CD4-positive, alpha-beta memory T cell (primary cell): Measurements from ENCODE around the gene ATP2B1. TPM values are rescaled to one million over a fixed set of nuclear protein-coding genes. Genes with fewer than 3 reads are reported as not detected.

Source experiments
- CTCF ChIA-PET: fragments of 350-600 bp; sonication (Branson Sonifier 250); formaldehyde crosslinking; loops from one replicate; lab custom pipeline; 2021; ENCODE audit warnings: inconsistent platforms; ENCODE audit not compliant: partially characterized antibody; lab: Charles Lee
- POLR2A ChIA-PET: fragments of 350-600 bp; sonication (Branson Sonifier 250); formaldehyde crosslinking; loops from one replicate; lab custom pipeline; 2021; ENCODE audit not compliant: partially characterized antibody; lab: Charles Lee
- DNase-seq, 5 donors: peaks; one replicate each; pipeline versions ENCODE4 v3.0.0 to v3.0.0-alpha.2; 2020 to 2022; ENCODE audit warnings: mixed read lengths in 1 of 5
- H3K27ac ChIP-seq: one replicate; pipeline ENCODE4 v1.7.0; 2013; ENCODE audit warnings: low read depth, low read length
- H3K27me3 ChIP-seq: 2 replicates; pipeline ENCODE4 v1.7.0; 2013; ENCODE audit warnings: mild to moderate bottlenecking, low read length, moderate library complexity; ENCODE audit not compliant: insufficient read depth
- H3K36me3 ChIP-seq: 2 replicates; pipeline ENCODE4 v1.7.0; 2013; ENCODE audit warnings: mild to moderate bottlenecking, low read length, moderate library complexity; ENCODE audit not compliant: insufficient read depth
- H3K4me1 ChIP-seq: 2 replicates; pipeline ENCODE4 v1.7.0; 2013; ENCODE audit warnings: mild to moderate bottlenecking, low read length, moderate library complexity; ENCODE audit not compliant: insufficient read depth
- H3K4me3 ChIP-seq, 2 donors: one replicate each; pipeline ENCODE4 v1.7.0; 2013; ENCODE audit warnings: low read length in 2 of 2, mild to moderate bottlenecking in 1 of 2
- H3K9me3 ChIP-seq, 2 donors: one replicate each; pipeline ENCODE4 v1.7.0; 2013; ENCODE audit warnings: low read length in 2 of 2, control low read depth in 1 of 2; ENCODE audit not compliant: control insufficient read depth in 1 of 2
- H3K27ac Mint-ChIP-seq, 7 donors: one replicate each; pipeline ENCODE4 v1.8.0; 2020 to 2021; ENCODE audit warnings: mixed read lengths in 7 of 7, mild to moderate bottlenecking in 6 of 7, inconsistent platforms in 3 of 7, moderate library complexity in 3 of 7
- H3K27me3 Mint-ChIP-seq, 2 donors: one replicate each; pipeline ENCODE4 v1.8.0; 2020 to 2021; ENCODE audit warnings: mixed read lengths in 2 of 2
- H3K36me3 Mint-ChIP-seq, 2 donors: one replicate each; pipeline ENCODE4 v1.8.0; 2020 to 2021; ENCODE audit warnings: mixed read lengths in 2 of 2, inconsistent platforms in 1 of 2, mild to moderate bottlenecking in 1 of 2
- H3K4me1 Mint-ChIP-seq, 4 donors: one replicate each; pipeline ENCODE4 v1.8.0; 2020 to 2021; ENCODE audit warnings: mixed read lengths in 4 of 4, mild to moderate bottlenecking in 1 of 4
- H3K4me3 Mint-ChIP-seq, 8 donors: one replicate each; pipeline ENCODE4 v1.8.0; 2020 to 2021; ENCODE audit warnings: mixed read lengths in 8 of 8, mild to moderate bottlenecking in 7 of 8, moderate library complexity in 6 of 8, inconsistent platforms in 3 of 8
- H3K9me3 Mint-ChIP-seq, 8 donors: one replicate each; pipeline ENCODE4 v1.8.0; 2020 to 2021; ENCODE audit warnings: mixed read lengths in 8 of 8, mild to moderate bottlenecking in 5 of 8, inconsistent platforms in 3 of 8, moderate library complexity in 1 of 8
- intact Hi-C: fragments of 100-400 bp; cut with micrococcal nuclease; formaldehyde crosslinking; loops from one replicate; pipeline ENCODE4 v1.15.1; 2023
- polyA plus RNA-seq, 2 donors: library from polyadenylated mRNA; unstranded; fragments of 300-500 nt; fragmentation: Illumina TruSeq; gene quantifications; one replicate each; pipeline ENCODE4 v1.2.3, GENCODE V29; 2021
- total RNA-seq, 2 experiments: library from RNA; stranded (reverse); gene quantifications; one replicate each; pipeline ENCODE4 v1.2.3, GENCODE V29; 2021

The ATP2B1 gene
- total and polyA plus RNA-seq, 4 experiments from 2014 or later, result 57.3 to 86.0 (median 72.6) TPM

DNA sequence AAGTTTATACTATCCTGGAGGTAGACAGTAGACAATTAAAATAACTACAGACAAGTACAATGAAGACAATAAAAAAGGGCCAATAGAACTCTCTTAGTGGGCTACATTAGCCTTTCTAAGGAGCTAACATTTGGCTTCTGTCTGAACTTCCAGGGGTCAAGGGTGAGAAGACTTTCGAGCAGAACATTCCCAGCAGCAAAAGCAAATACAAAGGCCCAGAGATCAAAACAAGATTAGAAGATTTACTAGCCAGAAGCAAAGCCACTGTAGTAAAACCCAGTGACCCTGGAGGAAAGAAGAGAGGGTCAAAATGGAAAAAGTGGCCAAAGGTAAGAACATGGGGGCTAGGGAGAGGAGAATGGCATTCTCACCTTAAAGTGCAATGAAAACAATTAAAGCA, 63.2 kb downstream of the ATP2B1 start:
- H3K27ac ChIP-seq, result no peak overlapping the region
- Mint-ChIP-seq H3K36me3 (peaks cover 52 to 60% of the 10 kb centered on the region in 2 donors), H3K4me3 (peak overlapping the region in 1 of 8 donors; percentile 3), H3K9me3 (peaks cover 0 to 2% (median 0%) of the 10 kb centered on the region in 8 donors), H3K4me1 (peaks cover 43 to 71% (median 57%) of the 10 kb centered on the region in 4 donors), H3K27ac (peak overlapping the region in 4 of 7 donors; percentile 38 to 80 (median 58)), H3K27me3 (no peaks in the 10 kb centered on the region)
- H3K27me3 ChIP-seq, result no peaks in the 10 kb centered on the region
- intact Hi-C loops, result no loop called here
- ChIA-PET CTCF (no interaction called here), POLR2A (interaction anchor here (0.7 kb wide), 1 partner anchor 11 kb away, joined by 3 read pairs; no protein-coding TSS in a partner anchor)
- H3K4me3 ChIP-seq, result no peak overlapping the region
- DNase-seq, result no peak
- H3K36me3 ChIP-seq, result peaks cover 16% of the 10 kb centered on the region
- H3K9me3 ChIP-seq, result no peaks in the 10 kb centered on the region
- peaks cover 52% of the 10 kb centered on the region for H3K4me1 ChIP-seq

DNA sequence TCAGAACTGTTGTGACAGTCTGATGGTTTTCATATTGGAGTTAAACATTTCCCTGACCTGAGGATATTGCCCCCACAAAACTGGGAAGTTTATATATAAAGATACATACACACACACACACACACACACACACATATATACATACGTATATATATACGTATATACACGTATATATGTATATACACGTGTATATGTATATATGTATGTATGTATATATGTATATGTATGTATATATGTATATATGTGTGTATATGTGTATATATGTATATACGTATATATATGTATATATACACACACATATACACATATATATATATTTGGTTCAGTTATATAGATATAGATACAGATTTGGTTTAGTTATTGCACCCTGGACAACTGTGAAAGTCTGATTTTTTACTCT, 65.7 kb downstream of the ATP2B1 start:
- H3K27me3 ChIP-seq, result no peaks in the 10 kb centered on the region
- H3K36me3 ChIP-seq, result peaks cover 11% of the 10 kb centered on the region
- Mint-ChIP-seq H3K9me3 (no peaks in the 10 kb centered on the region), H3K36me3 (peaks cover 42 to 53% of the 10 kb centered on the region in 2 donors), H3K4me1 (peaks cover 33 to 63% (median 52%) of the 10 kb centered on the region in 4 donors), H3K27ac (no peak overlapping the region), H3K4me3 (no peak overlapping the region), H3K27me3 (no peaks in the 10 kb centered on the region)
- CTCF ChIA-PET, result no interaction called here
- H3K4me3 ChIP-seq, result no peak overlapping the region
- POLR2A ChIA-PET, result no interaction called here
- peaks cover 31% of the 10 kb centered on the region for H3K4me1 ChIP-seq
- H3K27ac ChIP-seq, result no peak overlapping the region
- no peaks in the 10 kb centered on the region for H3K9me3 ChIP-seq
- DNase-seq, result no peak
- intact Hi-C loops, result no loop called here

DNA sequence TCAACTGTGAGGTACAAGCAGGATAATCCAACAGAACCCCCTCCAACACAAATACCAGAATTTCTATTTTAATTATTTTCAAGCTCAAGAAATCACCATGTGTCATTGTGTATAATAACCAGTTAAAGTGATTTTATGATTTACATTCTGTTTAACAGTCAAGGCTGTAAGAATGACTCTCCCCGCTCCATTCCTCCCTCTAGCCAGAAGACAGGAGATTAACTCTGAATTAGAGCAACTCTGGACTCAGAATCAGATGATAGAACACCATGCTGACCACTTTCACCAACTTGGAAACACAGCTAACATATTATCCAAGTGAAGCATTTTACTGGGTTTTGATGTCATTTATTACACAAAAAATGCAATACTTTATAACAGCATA, 71.9 kb downstream of the ATP2B1 start:
- Mint-ChIP-seq H3K4me1 (peaks cover 13 to 39% (median 36%) of the 10 kb centered on the region in 4 donors), H3K27ac (peak overlapping the region in 6 of 7 donors; percentile 5 to 80 (median 34)), H3K9me3 (no peaks in the 10 kb centered on the region), H3K4me3 (no peak overlapping the region), H3K27me3 (no peaks in the 10 kb centered on the region), H3K36me3 (peaks cover 39 to 63% of the 10 kb centered on the region in 2 donors)
- ChIA-PET POLR2A (interaction anchor here (2.9 kb wide), 1 partner anchor 72 kb away, joined by 11 read pairs; the partner anchor contains the start of gene ATP2B1), CTCF (interaction anchor here (1.4 kb wide), 1 partner anchor 223 kb away, joined by 3 read pairs; no protein-coding TSS in a partner anchor)
- H3K36me3 ChIP-seq, result peaks cover 22% of the 10 kb centered on the region
- DNase-seq, result no peak
- no peaks in the 10 kb centered on the region for H3K27me3 ChIP-seq
- H3K4me1 ChIP-seq, result no peaks in the 10 kb centered on the region
- no peaks in the 10 kb centered on the region for H3K9me3 ChIP-seq
- intact Hi-C loops, result no loop called here
- no peak overlapping the region for H3K27ac ChIP-seq
- H3K4me3 ChIP-seq, result no peak overlapping the region

DNA sequence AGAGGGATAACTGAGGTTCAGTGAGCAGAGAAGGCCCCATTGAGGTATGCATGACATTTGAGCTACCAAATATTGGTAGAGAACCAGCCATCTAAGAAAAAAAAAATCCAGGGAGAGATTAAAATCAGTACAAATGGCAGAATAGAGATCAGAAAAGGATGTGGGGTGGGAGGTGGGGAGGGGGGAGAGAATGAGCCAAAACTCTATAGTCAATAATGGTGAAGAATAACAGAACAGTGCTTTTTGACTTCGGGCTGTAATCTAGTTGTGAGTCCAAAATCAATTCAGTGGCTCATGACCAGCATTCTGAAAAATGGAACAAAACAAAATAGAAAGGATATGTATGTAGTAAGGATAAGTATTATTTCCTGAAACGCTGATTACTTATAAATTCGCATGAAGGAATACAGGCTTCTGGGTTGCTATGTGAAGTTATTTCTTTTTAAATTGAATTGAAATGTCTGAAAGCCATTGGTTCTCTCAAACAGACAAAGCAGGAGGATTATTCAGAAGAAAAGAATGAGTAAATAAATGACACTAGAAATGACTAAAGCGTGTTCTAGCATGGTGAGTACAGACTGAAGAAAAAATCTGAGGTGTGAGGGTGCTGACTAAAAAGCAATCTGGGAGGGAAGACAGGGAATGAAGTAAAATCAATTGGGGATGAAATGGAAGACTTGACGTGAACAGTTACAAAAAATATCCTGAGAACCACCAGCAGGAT, 72.4 kb downstream of the ATP2B1 start:
- CTCF ChIA-PET, result interaction anchor here (1.4 kb wide), 1 partner anchor 224 kb away, joined by 3 read pairs; no protein-coding TSS in a partner anchor
- Histone ChIP-seq H3K4me1 (no peaks in the 10 kb centered on the region), H3K4me3 (no peak overlapping the region), H3K27ac (no peak overlapping the region), H3K9me3 (no peaks in the 10 kb centered on the region), H3K36me3 (peaks cover 24% of the 10 kb centered on the region), H3K27me3 (no peaks in the 10 kb centered on the region)
- Mint-ChIP-seq H3K4me1 (peaks cover 13 to 43% (median 37%) of the 10 kb centered on the region in 4 donors), H3K27me3 (no peaks in the 10 kb centered on the region), H3K36me3 (peaks cover 44 to 64% of the 10 kb centered on the region in 2 donors), H3K27ac (peak overlapping the region in 6 of 7 donors; percentile 5 to 66 (median 23)), H3K4me3 (no peak overlapping the region), H3K9me3 (no peaks in the 10 kb centered on the region)
- intact Hi-C loops, result no loop called here
- POLR2A ChIA-PET, result interaction anchor here (2.9 kb wide), 1 partner anchor 73 kb away, joined by 11 read pairs; the partner anchor contains the start of gene ATP2B1
- no peak for DNase-seq

- no peaks in the 10 kb centered on the region for H3K27me3 ChIP-seq
- CTCF ChIA-PET, result interaction anchor here (1.5 kb wide), 1 partner anchor 15 kb away, joined by 3 read pairs; no protein-coding TSS in a partner anchor
- no peak for DNase-seq
- H3K36me3 ChIP-seq, result peaks cover 31% of the 10 kb centered on the region
- Mint-ChIP-seq H3K27me3 (no peaks in the 10 kb centered on the region), H3K9me3 (no peaks in the 10 kb centered on the region), H3K27ac (peak overlapping the region in 1 of 7 donors; percentile 17), H3K36me3 (peaks cover 47 to 61% of the 10 kb centered on the region in 2 donors), H3K4me1 (peaks cover 13 to 38% (median 30%) of the 10 kb centered on the region in 4 donors), H3K4me3 (no peak overlapping the region)
- POLR2A ChIA-PET, result interaction anchor here (1.2 kb wide), 1 partner anchor 9 kb away, joined by 3 read pairs; no protein-coding TSS in a partner anchor
- H3K4me3 ChIP-seq, result no peak overlapping the region
- no peak overlapping the region for H3K27ac ChIP-seq
- no peaks in the 10 kb centered on the region for H3K9me3 ChIP-seq
- intact Hi-C loops, result no loop called here
- H3K4me1 ChIP-seq, result no peaks in the 10 kb centered on the region
These were observed 74.1 kb downstream of the ATP2B1 start for GRCh38 chr12:89634508-89634907.

- peaks cover 63 to 76% of the 10 kb centered on the region in 2 donors for H3K36me3 Mint-ChIP-seq
- CTCF ChIA-PET, result interaction anchor here (0.6 kb wide), 1 partner anchor 127 kb away, joined by 4 read pairs; no protein-coding TSS in a partner anchor
- Histone ChIP-seq H3K27me3 (no peaks in the 10 kb centered on the region), H3K4me3 (no peak overlapping the region), H3K4me1 (no peaks in the 10 kb centered on the region), H3K36me3 (peaks cover 43% of the 10 kb centered on the region), H3K27ac (no peak overlapping the region), H3K9me3 (no peaks in the 10 kb centered on the region)
- H3K27me3 Mint-ChIP-seq, result no peaks in the 10 kb centered on the region
- no peak overlapping the region for H3K4me3 Mint-ChIP-seq
- no peak overlapping the region for H3K27ac Mint-ChIP-seq
- no peaks in the 10 kb centered on the region for H3K9me3 Mint-ChIP-seq
- peaks cover 11 to 32% (median 24%) of the 10 kb centered on the region in 4 donors for H3K4me1 Mint-ChIP-seq
- POLR2A ChIA-PET, result interaction anchor here (0.9 to 1.1 kb wide), 2 partner anchors 32 to 76 kb away, joined by 3 read pairs; partner anchors contain the start of gene ATP2B1
- no peak for DNase-seq
- intact Hi-C loops, result no loop called here
These were observed 75.9 kb downstream of the ATP2B1 start for GRCh38 chr12:89632778-89633177.

DNA sequence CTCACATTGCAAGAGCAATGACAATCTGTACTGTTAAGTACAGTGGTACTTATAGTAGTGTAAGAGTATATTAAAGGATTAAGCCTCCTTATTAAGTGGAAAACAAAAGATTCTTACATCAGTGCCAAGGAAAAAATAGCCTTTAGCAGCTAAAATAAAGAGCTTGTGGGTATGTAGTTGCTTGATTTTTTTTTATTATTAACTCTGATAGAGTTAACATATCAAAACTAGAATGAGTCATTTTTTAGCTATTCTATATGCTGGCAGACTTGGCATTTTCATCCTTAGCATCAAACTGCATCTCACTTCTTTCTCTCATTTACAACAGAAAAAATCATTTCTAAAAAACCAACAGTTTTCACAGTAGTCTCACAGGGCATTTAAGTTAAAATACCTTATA, 86.5 kb downstream of the ATP2B1 start:
- Mint-ChIP-seq H3K27me3 (no peaks in the 10 kb centered on the region), H3K9me3 (no peaks in the 10 kb centered on the region), H3K36me3 (peaks cover 60 to 66% of the 10 kb centered on the region in 2 donors), H3K4me3 (no peak overlapping the region), H3K4me1 (peaks cover 9 to 20% (median 13%) of the 10 kb centered on the region in 4 donors), H3K27ac (peak overlapping the region in 1 of 7 donors; percentile 43)
- intact Hi-C loops, result loop anchor here (5.0 kb wide), 1 partner anchor 235 kb away; no protein-coding TSS in a partner anchor
- Histone ChIP-seq H3K9me3 (no peaks in the 10 kb centered on the region), H3K27ac (no peak overlapping the region), H3K36me3 (peaks cover 19% of the 10 kb centered on the region), H3K4me3 (no peak overlapping the region), H3K4me1 (peaks cover 4% of the 10 kb centered on the region), H3K27me3 (no peaks in the 10 kb centered on the region)
- CTCF ChIA-PET, result interaction anchor here (0.8 to 1.1 kb wide), 2 partner anchors 56 to 328 kb away, joined by 3 read pairs; no protein-coding TSS in a partner anchor
- no peak for DNase-seq
- POLR2A ChIA-PET, result interaction anchor here (0.8 kb wide), 1 partner anchor 87 kb away, joined by 3 read pairs; the partner anchor contains the start of gene ATP2B1
